ENCODE results near the gene TUFM.
"Not testable (repeated sequence)": the region's sequence is repeated elsewhere in the genome, so short reads cannot be mapped to it uniquely, and the experiment has no call there.

TUFM gene

GRCh38 chr16:28869201-28869600, 23.1 kb upstream of the TUFM start:
- ATAC-seq, result no peak
- TF ChIP-seq ZNF8 (CRISPR knock-in tag; IDR thresholded peaks at IDR 0.05) (no peak), CSRNP3 (CRISPR knock-in tag; IDR thresholded peaks at IDR 0.05) (no peak), RARB (CRISPR knock-in tag; IDR thresholded peaks at IDR 0.05) (no peak), ZFP3 (CRISPR knock-in tag; IDR thresholded peaks at IDR 0.05) (no peak), ISL1 (CRISPR knock-in tag; IDR thresholded peaks at IDR 0.05) (no peak), GLIS3 (CRISPR knock-in tag; IDR thresholded peaks at IDR 0.05) (no peak)
- TF ChIP-seq, protein P1, sequence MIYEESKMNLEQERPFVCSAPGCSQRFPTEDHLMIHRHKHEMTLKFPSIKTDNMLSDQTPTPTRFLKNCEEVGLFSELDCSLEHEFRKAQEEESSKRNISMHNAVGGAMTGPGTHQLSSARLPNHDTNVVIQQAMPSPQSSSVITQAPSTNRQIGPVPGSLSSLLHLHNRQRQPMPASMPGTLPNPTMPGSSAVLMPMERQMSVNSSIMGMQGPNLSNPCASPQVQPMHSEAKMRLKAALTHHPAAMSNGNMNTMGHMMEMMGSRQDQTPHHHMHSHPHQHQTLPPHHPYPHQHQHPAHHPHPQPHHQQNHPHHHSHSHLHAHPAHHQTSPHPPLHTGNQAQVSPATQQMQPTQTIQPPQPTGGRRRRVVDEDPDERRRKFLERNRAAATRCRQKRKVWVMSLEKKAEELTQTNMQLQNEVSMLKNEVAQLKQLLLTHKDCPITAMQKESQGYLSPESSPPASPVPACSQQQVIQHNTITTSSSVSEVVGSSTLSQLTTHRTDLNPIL (CRISPR knock-in tag; IDR thresholded peaks at IDR 0.05; ENCODE audit: low read depth), result no peak

DNA sequence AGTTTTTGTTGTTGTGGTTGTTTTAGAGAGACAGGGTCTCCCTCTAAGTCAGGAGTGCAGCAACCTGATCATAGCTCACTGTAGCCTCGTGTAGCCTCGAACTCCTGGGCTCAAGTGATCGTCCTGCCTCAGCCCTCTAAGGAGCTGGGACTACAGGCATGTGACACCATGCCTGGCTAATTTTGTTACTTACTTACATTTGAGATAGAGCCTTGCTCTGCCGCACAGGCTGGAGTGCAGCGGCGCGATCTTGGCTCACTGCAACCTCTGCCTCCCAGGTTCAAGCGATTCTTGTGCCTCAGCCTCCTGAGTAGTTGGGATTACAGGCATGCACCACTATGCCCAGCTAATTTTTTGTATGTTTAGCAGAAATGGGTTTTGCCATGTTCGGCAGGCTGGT, 21.5 kb upstream of the TUFM start:
- ATAC-seq, result not testable (repeated sequence)

- TF ChIP-seq TCF4 (CRISPR knock-in tag; IDR thresholded peaks at IDR 0.05; ENCODE audit: borderline replicate concordance), result no peak
- ATAC-seq, result no peak
Observed at GRCh38 chr16:28867241-28867640, 21.1 kb upstream of the TUFM start.

DNA sequence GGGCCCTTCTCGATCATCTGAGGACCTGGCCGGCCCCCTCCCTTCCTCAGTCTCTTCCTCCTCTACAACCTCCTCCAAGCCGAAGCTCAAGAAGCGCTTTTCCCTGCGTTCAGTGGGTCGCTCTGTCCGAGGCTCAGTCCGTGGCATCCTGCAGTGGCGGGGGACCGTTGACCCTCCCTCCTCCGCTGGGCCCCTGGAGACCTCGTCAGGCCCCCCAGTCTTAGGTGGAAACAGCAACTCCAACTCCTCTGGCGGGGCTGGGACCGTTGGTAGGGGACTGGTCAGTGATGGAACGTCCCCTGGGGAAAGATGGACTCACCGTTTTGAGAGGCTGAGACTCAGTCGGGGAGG, 20.3 kb upstream of the TUFM start:
- ATAC-seq, result no peak
- TF ChIP-seq ZC3H10 (CRISPR knock-in tag; IDR thresholded peaks at IDR 0.05) (no peak), ZNF565 (CRISPR knock-in tag; conservative IDR thresholded peaks at IDR 0.05; ENCODE audit: low read depth) (no peak), ZNF70 (CRISPR knock-in tag; IDR thresholded peaks at IDR 0.05) (no peak), ISL1 (CRISPR knock-in tag; IDR thresholded peaks at IDR 0.05) (no peak), SNAI2 (CRISPR knock-in tag; IDR thresholded peaks at IDR 0.05) (no peak), POU6F1 (CRISPR knock-in tag; IDR thresholded peaks at IDR 0.05; ENCODE audit: borderline replicate concordance, low read depth) (no peak)
- TF ChIP-seq, protein P1 (CRISPR knock-in tag; IDR thresholded peaks at IDR 0.05; ENCODE audit: low read depth), result no peak

DNA sequence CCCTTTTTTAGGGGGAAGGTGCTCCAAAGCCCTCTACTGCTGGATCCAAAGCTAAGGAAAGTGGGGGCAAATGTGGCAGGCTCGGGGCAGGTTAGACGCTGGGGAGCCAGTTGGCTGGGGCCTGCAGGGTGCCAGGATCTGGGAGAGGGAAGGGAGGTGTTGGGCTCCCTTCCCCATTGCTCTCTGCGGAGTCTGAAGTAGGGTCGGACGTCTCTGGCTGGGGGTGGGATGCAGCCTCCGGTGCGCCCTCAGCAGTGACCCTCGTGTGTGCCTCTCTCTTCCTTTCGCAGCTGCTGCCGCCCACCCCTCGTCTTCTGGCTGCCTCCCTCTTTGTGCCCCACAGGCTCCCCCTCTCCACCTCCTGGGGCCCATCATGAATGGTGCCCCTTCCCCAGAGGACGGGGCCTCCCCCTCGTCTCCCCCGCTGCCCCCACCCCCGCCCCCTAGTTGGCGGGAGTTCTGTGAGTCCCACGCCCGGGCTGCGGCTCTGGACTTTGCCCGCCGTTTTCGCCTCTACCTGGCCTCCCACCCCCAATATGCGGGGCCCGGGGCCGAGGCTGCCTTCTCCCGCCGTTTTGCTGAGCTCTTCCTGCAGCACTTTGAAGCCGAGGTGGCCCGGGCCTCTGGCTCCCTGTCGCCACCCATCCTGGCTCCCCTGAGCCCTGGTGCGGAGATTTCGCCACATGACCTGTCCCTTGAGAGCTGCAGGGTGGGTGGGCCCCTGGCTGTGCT, 19.7 kb upstream of the TUFM start:
- ATAC-seq, result no peak
- TF ChIP-seq BACH2 (CRISPR knock-in tag; IDR thresholded peaks at IDR 0.05; ENCODE audit: borderline replicate concordance) (no peak), ZNF8 (CRISPR knock-in tag; IDR thresholded peaks at IDR 0.05) (no peak), OSR1 (CRISPR knock-in tag; IDR thresholded peaks at IDR 0.05) (no peak), SNAI2 (CRISPR knock-in tag; IDR thresholded peaks at IDR 0.05) (no peak), ARNTL (CRISPR knock-in tag; IDR thresholded peaks at IDR 0.05; ENCODE audit: borderline replicate concordance, low read depth) (no peak), POU6F1 (CRISPR knock-in tag; IDR thresholded peaks at IDR 0.05; ENCODE audit: borderline replicate concordance, low read depth) (no peak), ZNF70 (CRISPR knock-in tag; IDR thresholded peaks at IDR 0.05) (no peak), ZFP30 (CRISPR knock-in tag; IDR thresholded peaks at IDR 0.05) (no peak), ESRRG (CRISPR knock-in tag; IDR thresholded peaks at IDR 0.05) (no peak), TOX (CRISPR knock-in tag; IDR thresholded peaks at IDR 0.05; ENCODE audit: borderline replicate concordance) (no peak), PPARA (CRISPR knock-in tag; IDR thresholded peaks at IDR 0.05; ENCODE audit: borderline replicate concordance) (no peak), CSRNP3 (CRISPR knock-in tag; IDR thresholded peaks at IDR 0.05) (no peak)
- TF ChIP-seq, protein P2, sequence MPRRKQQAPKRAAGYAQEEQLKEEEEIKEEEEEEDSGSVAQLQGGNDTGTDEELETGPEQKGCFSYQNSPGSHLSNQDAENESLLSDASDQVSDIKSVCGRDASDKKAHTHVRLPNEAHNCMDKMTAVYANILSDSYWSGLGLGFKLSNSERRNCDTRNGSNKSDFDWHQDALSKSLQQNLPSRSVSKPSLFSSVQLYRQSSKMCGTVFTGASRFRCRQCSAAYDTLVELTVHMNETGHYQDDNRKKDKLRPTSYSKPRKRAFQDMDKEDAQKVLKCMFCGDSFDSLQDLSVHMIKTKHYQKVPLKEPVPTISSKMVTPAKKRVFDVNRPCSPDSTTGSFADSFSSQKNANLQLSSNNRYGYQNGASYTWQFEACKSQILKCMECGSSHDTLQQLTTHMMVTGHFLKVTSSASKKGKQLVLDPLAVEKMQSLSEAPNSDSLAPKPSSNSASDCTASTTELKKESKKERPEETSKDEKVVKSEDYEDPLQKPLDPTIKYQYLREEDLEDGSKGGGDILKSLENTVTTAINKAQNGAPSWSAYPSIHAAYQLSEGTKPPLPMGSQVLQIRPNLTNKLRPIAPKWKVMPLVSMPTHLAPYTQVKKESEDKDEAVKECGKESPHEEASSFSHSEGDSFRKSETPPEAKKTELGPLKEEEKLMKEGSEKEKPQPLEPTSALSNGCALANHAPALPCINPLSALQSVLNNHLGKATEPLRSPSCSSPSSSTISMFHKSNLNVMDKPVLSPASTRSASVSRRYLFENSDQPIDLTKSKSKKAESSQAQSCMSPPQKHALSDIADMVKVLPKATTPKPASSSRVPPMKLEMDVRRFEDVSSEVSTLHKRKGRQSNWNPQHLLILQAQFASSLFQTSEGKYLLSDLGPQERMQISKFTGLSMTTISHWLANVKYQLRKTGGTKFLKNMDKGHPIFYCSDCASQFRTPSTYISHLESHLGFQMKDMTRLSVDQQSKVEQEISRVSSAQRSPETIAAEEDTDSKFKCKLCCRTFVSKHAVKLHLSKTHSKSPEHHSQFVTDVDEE (CRISPR knock-in tag; IDR thresholded peaks at IDR 0.05), result no peak
- TF ChIP-seq, protein P1 (CRISPR knock-in tag; IDR thresholded peaks at IDR 0.05; ENCODE audit: low read depth), result no peak

Data from SK-N-SH treated with all-trans-retinoic acid at 6 μM for 48 hours (cell line).